GM12878 (cell line): ENCODE data around the gene METTL16. TPM values are rescaled to one million over a fixed set of nuclear protein-coding genes. Genes with fewer than 3 reads are reported as not detected.

Experiments
- BMI1 ChIP-seq: fragments of 450-650 bp; IDR thresholded peaks from 2 replicates; pipeline ENCODE4 v1.6.1; 2016; ENCODE audit warnings: mild to moderate bottlenecking, moderate library complexity, borderline replicate concordance
- CEBPB ChIP-seq, 2 experiments: fragments of 150-350 bp in 1 of 2; IDR thresholded peaks; 2 replicates each; pipeline ENCODE4 v1.6.1; 2012 to 2014; ENCODE audit warnings: low read depth in 2 of 2, low read length in 2 of 2, borderline replicate concordance in 1 of 2, inconsistent platforms in 1 of 2
- CREB1 ChIP-seq: IDR thresholded peaks from 2 replicates; pipeline ENCODE4 v1.6.1; 2012; ENCODE audit warnings: low read depth, mild to moderate bottlenecking, inconsistent platforms
- ELK1 ChIP-seq: IDR thresholded peaks from 2 replicates; pipeline ENCODE4 v1.6.1; 2012; ENCODE audit warnings: low read depth, low read length, improper control_type of control experiment
- GATAD2B ChIP-seq: fragments of 450-650 bp; conservative IDR thresholded peaks from 2 replicates; pipeline ENCODE4 v1.6.1; 2017; ENCODE audit warnings: low read depth, mild to moderate bottlenecking, moderate library complexity
- HDAC6 ChIP-seq: fragments of 200-600 bp; sonication (generic); IDR thresholded peaks from one replicate; pipeline ENCODE4 v1.8.0; 2017; ENCODE audit warnings: antibody characterized with exemption; ENCODE audit not compliant: unreplicated experiment
- NKRF ChIP-seq: fragments of 450-650 bp; conservative IDR thresholded peaks from 2 replicates; pipeline ENCODE4 v1.6.1; 2017; ENCODE audit warnings: mild to moderate bottlenecking, moderate library complexity
- PAX8 ChIP-seq: fragments of 450-650 bp; IDR thresholded peaks from 2 replicates; pipeline ENCODE4 v1.6.1; 2017; ENCODE audit warnings: mild to moderate bottlenecking, moderate library complexity
- STAT3 ChIP-seq: IDR thresholded peaks from 2 replicates; pipeline ENCODE4 v1.6.1; 2011; ENCODE audit warnings: low read depth, low read length, improper control_type of control experiment
- TARDBP ChIP-seq: IDR thresholded peaks from 2 replicates; pipeline ENCODE4 v1.6.1; 2016; ENCODE audit warnings: borderline replicate concordance
- TCF3 ChIP-seq: IDR thresholded peaks from 2 replicates; pipeline ENCODE4 v1.6.1; 2012; ENCODE audit warnings: low read depth, mild to moderate bottlenecking, low read length, borderline replicate concordance; ENCODE audit not compliant: insufficient read depth
- ZBTB11 ChIP-seq: fragments of 450-650 bp; formaldehyde crosslinking; IDR thresholded peaks from 2 replicates; pipeline ENCODE4 v1.5.0; 2022; ENCODE audit warnings: mild to moderate bottlenecking, missing genetic modification characterization
- polyA plus RNA-seq, 11 experiments: library from polyadenylated mRNA; depleted of rRNA in 4 of 11; unstranded in 6 of 11; stranded (reverse) in 5 of 11; fragments of >200 nt; fragmentation: Nextera tagmentation in 4 of 11; fragmentation: Illumina TruSeq in 1 of 11; extraction: Ambion mirVana in 4 of 11; extraction: Trizol in 1 of 11; gene quantifications; 1 replicate in 1 of 11; 2 replicates in 10 of 11; pipeline versions ENCODE4 v1.2.1 to v1.2.3, GENCODE V29; 2011 to 2016; ENCODE audit warnings: inconsistent platforms in 2 of 11, missing spikeins in 2 of 11, low read depth in 1 of 11
- total RNA-seq, 4 experiments: library from RNA; depleted of rRNA in 3 of 4; stranded (reverse); fragments of >200 nt in 3 of 4; fragmentation: Illumina TruSeq in 1 of 4; extraction: Trizol in 1 of 4; gene quantifications; 2 replicates each; pipeline versions ENCODE4 v1.2.1 to v1.2.3, GENCODE V29; 2013 to 2021
- TF ChIP-seq, protein P1 (sequence below): fragments of 450-650 bp; IDR thresholded peaks from 2 replicates; pipeline ENCODE4 v1.6.1; 2016; ENCODE audit warnings: mild to moderate bottlenecking, moderate library complexity, borderline replicate concordance
- TF ChIP-seq, protein P2 (sequence below): fragments of 450-650 bp; IDR thresholded peaks from 2 replicates; pipeline ENCODE4 v1.6.1; 2016; ENCODE audit warnings: mild to moderate bottlenecking

METTL16 gene
- total and polyA plus RNA-seq, 10 of the 15 experiments (the other 5 are each of a cell fraction or from before 2014, with no cell fraction given), result 15.6 to 34.3 (median 23.7) TPM

GRCh38 chr17:2401426-2402221, 110.1 kb downstream of the METTL16 start (continued):
- TF ChIP-seq TARDBP (0 out of 2 replicates have a peak, but pooled peaks have one; percentile 18), NKRF (peak; percentile 97), CREB1 (peak; percentile 94), STAT3 (peak; percentile 48; the same call in 1 of the 2 replicates), PAX8 (no peak), HDAC6 (no peak), ELK1 (0 out of 2 replicates have a peak, but pooled peaks have one; percentile 46), GATAD2B (peak; percentile 57), TCF3 (no peak), CEBPB (IDR thresholded peaks at IDR 0.05; ENCODE audit: borderline replicate concordance in 1 of 2, low read depth in 2 of 2, low read length in 2 of 2) (peak in 1 of 2 experiments; percentile 62; a peak in 1 of 4 replicates), BMI1 (no peak), ZBTB11 (CRISPR knock-in tag) (no peak)
- TF ChIP-seq, protein P1, sequence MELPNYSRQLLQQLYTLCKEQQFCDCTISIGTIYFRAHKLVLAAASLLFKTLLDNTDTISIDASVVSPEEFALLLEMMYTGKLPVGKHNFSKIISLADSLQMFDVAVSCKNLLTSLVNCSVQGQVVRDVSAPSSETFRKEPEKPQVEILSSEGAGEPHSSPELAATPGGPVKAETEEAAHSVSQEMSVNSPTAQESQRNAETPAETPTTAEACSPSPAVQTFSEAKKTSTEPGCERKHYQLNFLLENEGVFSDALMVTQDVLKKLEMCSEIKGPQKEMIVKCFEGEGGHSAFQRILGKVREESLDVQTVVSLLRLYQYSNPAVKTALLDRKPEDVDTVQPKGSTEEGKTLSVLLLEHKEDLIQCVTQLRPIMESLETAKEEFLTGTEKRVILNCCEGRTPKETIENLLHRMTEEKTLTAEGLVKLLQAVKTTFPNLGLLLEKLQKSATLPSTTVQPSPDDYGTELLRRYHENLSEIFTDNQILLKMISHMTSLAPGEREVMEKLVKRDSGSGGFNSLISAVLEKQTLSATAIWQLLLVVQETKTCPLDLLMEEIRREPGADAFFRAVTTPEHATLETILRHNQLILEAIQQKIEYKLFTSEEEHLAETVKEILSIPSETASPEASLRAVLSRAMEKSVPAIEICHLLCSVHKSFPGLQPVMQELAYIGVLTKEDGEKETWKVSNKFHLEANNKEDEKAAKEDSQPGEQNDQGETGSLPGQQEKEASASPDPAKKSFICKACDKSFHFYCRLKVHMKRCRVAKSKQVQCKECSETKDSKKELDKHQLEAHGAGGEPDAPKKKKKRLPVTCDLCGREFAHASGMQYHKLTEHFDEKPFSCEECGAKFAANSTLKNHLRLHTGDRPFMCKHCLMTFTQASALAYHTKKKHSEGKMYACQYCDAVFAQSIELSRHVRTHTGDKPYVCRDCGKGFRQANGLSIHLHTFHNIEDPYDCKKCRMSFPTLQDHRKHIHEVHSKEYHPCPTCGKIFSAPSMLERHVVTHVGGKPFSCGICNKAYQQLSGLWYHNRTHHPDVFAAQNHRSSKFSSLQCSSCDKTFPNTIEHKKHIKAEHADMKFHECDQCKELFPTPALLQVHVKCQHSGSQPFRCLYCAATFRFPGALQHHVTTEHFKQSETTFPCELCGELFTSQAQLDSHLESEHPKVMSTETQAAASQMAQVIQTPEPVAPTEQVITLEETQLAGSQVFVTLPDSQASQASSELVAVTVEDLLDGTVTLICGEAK, result peak; percentile 66
- TF ChIP-seq, protein P2, sequence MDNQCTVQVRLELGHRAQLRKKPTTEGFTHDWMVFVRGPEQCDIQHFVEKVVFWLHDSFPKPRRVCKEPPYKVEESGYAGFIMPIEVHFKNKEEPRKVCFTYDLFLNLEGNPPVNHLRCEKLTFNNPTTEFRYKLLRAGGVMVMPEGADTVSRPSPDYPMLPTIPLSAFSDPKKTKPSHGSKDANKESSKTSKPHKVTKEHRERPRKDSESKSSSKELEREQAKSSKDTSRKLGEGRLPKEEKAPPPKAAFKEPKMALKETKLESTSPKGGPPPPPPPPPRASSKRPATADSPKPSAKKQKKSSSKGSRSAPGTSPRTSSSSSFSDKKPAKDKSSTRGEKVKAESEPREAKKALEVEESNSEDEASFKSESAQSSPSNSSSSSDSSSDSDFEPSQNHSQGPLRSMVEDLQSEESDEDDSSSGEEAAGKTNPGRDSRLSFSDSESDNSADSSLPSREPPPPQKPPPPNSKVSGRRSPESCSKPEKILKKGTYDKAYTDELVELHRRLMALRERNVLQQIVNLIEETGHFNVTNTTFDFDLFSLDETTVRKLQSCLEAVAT, result peak; percentile 71; the same call in 1 of the 2 replicates
